AG09309 (cell line): ENCODE measurements around the gene DNAH14.

ENCODE experiments used
- DNase-seq: peaks from one replicate; pipeline ENCODE4 v3.0.0-alpha.2; 2010; ENCODE audit warnings: low read depth
- H3K4me3 ChIP-seq: 2 replicates; pipeline ENCODE4 v1.5.1; 2011; ENCODE audit warnings: mild to moderate bottlenecking, low read depth, low read length, moderate library complexity; ENCODE audit not compliant: control insufficient read depth
- CTCF ChIP-seq: IDR thresholded peaks from 2 replicates; pipeline ENCODE4 v1.5.1; 2011; ENCODE audit warnings: mild to moderate bottlenecking, low read depth, low read length, inconsistent platforms; ENCODE audit not compliant: insufficient read depth, control insufficient read depth; ENCODE audit errors: missing control alignments

DNAH14 gene

GRCh38 chr1:225413708-225414375, 484.4 kb downstream of the DNAH14 start:
- no peak for TF ChIP-seq CTCF
- no peak for DNase-seq
- no peak overlapping the region for H3K4me3 ChIP-seq

DNA sequence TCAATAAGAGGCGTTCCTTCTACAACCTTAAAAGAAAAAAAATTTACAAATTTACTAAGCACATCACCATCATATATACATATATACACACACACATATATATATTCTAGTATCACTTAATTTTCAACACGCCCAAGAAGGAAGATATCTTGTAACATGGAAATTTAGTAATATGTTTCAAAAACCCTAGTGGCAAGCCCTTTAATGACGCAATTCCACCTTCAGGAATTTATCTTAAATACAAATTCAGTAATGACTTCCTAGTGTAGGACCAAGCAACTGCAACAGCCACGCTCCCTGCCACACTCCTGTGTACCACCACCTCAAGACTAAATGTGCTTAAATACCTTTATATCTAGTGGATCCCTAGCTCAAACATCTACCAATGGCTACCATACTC, 485.8 kb downstream of the DNAH14 start:
- TF ChIP-seq CTCF: no peak

DNA sequence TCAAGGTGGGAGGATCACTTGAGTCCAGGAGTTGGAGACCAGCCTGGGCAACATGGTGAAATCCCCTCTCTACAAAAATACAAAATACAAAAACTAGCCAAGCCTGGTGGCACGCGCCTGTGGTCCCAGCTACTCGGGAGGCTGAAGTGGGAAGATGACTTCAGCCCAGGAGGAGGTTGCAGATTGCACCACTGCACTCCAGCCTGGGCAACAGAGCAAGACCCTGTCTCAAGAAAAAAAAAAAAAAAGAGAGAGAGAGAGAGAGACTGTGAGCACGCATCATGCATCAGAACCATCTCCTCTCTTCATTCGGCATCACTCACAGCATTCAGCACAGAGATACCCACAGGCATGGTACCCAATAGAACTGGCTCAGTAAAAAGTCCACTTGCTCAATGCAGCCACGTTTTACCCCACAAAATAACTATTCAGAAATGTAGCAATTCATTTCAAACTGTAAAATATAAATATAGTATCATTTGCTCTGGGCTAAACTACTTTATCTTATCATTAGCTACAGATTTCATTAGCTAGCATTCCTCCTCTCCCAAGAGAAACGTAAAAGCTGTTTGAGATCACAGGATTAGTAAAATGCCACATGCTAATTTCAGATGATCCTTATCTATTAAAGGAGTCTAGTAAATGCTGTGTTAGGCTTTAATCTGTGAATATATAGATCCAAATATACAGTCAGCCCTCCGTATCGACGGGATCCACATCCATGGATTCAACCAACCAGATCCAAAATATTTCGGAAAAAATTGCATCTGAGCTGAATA, 486.7 kb downstream of the DNAH14 start:
- H3K4me3 ChIP-seq: no peak overlapping the region
- no peak for DNase-seq
- TF ChIP-seq CTCF: no peak

More for the DNA sequence above, 485.8 kb downstream of the DNAH14 start:
- no peak for DNase-seq
- H3K4me3 ChIP-seq: no peak overlapping the region

DNA sequence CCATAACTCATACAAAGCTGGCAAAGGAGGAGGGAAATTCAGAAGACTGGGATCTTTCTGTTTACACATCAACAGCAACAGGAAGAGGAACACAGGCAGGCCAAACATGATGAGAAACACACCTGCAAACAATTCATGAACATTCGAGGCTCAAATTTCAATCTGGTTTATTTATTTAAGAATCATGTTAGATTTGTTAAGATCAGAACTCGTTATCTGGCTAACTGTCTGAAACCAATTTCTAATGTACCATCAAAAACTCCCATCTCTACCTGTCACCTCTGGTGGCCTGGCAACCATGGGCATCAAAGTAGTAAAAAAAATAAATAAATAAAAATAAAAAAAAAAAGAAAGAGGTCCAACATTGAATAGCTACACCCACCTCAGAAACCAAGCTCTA, 488.6 kb downstream of the DNAH14 start:
- H3K4me3 ChIP-seq: no peak overlapping the region
- TF ChIP-seq CTCF: no peak
- DNase-seq: no peak

GRCh38 chr1:225418598-225418997, 489.1 kb downstream of the DNAH14 start:
- no peak overlapping the region for H3K4me3 ChIP-seq
- DNase-seq: no peak
- TF ChIP-seq CTCF: no peak

DNA sequence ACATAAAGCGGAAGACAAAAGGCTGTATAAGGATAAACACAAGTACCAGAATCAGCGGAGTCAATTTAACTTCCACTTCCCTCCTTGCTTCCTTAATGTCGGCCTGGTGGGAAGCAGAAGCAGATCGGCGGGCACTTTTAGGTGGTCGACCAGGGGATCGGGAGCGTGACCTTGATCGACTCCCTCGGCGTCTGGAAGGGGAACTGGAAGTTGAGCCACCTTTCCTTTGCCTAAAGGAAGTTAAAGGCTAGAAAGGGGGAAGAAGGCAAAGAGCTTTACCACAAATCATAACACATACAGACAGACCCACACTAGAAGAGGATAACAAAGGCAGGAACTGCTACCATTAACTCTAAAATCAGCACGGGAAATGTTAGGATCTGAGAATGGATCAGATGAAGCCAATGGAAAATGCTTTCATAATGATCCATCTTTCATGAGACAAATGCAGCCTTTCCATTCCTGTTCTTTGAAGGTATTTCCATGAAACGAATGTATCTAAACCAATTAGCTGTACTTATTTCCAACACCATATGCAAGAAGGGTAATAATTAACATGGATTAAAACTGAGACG, 492.6 kb downstream of the DNAH14 start:
- no peak for TF ChIP-seq CTCF
- DNase-seq: no peak
- no peak overlapping the region for H3K4me3 ChIP-seq
